Keratinocyte (primary cell): Measurements from ENCODE around the gene PFDN4.

ENCODE experiments used
- CTCF ChIP-seq, 3 experiments: IDR thresholded peaks in 1 of 3; conservative IDR thresholded peaks in 1 of 3; optimal IDR thresholded peaks in 1 of 3; 2 replicates in 2 of 3; 3 replicates in 1 of 3; pipeline versions ENCODE3 to v1.5.1; 2011; ENCODE audit warnings: low read length in 3 of 3, mild to moderate bottlenecking in 3 of 3, moderate library complexity in 2 of 3, control low read depth in 1 of 3, inconsistent platforms in 1 of 3; ENCODE audit not compliant: insufficient read depth in 2 of 3; ENCODE audit errors: extremely low read depth in 1 of 3
- EZH2 ChIP-seq: IDR thresholded peaks from one replicate; pipeline ENCODE4 v1.6.1; 2012; ENCODE audit warnings: inconsistent platforms, mild to moderate bottlenecking, low read length, moderate library complexity

DNA sequence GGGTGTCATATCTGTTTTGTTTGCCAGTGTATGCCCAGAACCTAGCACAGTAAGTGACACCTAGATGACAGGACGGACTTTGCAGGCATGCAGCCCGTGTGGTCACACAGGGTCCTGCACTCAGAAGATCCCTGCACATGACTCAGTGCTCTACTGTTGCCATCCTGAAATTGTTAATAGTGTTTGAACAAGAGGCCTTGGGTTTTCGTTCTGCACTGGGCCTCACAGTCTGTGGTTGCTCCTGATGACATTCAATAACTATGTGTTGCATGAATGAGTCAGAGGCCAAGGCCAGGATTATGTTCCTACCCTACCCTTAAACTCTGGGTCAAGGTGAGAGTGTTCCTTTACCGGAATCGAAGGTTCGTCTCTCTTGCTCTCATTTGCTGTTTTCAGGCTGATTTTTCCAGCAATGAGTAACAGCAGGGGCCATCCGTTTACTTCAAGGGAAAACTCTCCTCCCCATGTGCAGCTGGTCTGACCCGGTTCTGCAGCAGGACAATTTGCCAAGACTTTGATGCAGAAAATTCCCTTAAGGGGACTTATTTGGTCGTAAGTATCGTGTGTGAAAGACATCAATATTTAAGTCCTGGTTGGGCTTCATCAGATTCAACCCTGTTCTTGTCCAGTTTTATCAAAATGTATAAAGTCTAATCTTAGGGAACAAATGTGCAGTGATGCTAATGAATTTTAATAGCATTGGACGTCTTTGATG is 13.0 kb upstream of the PFDN4 start:
- peak in 1 of 3 experiments; percentile 28 for TF ChIP-seq CTCF (optimal IDR thresholded peaks at IDR 0.05 in 1 of 3, IDR thresholded peaks at IDR 0.05 in 1 of 3, conservative IDR thresholded peaks at IDR 0.05 in 1 of 3; ENCODE audit: extremely low read depth in 1 of 3, insufficient read depth in 2 of 3, low read length in 3 of 3)
- no peak for TF ChIP-seq EZH2
